Erythroblast (primary cell): Measurements from ENCODE around the gene HOXA2.

Experiments used
- GATA1 ChIP-seq: IDR thresholded peaks from 2 replicates; pipeline ENCODE4 v1.6.1; 2011; ENCODE audit warnings: low read depth, mild to moderate bottlenecking, control low read depth, low read length, moderate library complexity
- POLR2A ChIP-seq: IDR thresholded peaks from 2 replicates; pipeline ENCODE4 v1.6.1; 2011; ENCODE audit warnings: mild to moderate bottlenecking, low read length

DNA sequence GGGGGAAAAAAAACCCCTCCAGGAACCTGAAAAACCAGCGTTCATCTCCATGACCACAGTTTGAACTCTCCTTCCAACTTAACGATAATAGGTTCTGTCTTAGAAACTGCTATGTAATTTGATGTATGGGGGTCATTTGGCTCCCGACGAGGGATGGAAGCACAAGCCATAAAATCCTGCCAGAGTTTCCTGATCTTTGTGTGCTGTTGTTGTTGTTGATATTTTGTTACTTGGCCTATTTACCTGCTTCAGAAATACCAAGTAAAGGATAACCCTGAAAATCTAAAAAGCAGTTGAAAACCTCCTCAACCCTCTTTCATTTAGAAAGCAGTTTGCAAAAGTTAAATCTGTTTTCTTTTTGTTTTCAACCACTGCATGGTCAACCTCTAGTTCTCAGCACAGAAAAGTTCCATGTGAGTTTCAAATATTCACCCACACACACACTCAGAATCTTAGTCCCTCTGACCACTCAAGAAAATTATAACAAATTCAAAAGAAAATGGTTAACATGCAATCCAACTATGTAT lies 9.3 kb upstream of the HOXA2 start:
- no peak for TF ChIP-seq POLR2A
- TF ChIP-seq GATA1, result no peak
